ENCODE measurements around the gene CYP11A1.

Gene CYP11A1

GRCh38 chr15:74347757-74348250, 19.6 kb downstream of the CYP11A1 start:
- DNase-seq (ENCODE audit: low spot score) = no peak

GRCh38 chr15:74345051-74345450, 22.4 kb downstream of the CYP11A1 start:
- DNase-seq (ENCODE audit: low spot score) = no peak

- DNase-seq (ENCODE audit: low spot score) = no peak
These were observed 23.7 kb downstream of the CYP11A1 start for GRCh38 chr15:74343797-74344127.

- DNase-seq (ENCODE audit: low spot score) = no peak
These were observed 24.2 kb downstream of the CYP11A1 start for GRCh38 chr15:74343127-74343796.

- no peak for DNase-seq (ENCODE audit: low spot score)
These were observed 27.3 kb downstream of the CYP11A1 start for GRCh38 chr15:74340150-74340549.

- no peak for DNase-seq (ENCODE audit: low spot score)
These were observed 28.1 kb downstream of the CYP11A1 start for GRCh38 chr15:74339371-74339770.

GRCh38 chr15:74338676-74339075, 28.8 kb downstream of the CYP11A1 start:
- no peak for DNase-seq (ENCODE audit: low spot score)

GRCh38 chr15:74337607-74338211, 29.7 kb downstream of the CYP11A1 start:
- no peak for DNase-seq (ENCODE audit: low spot score)

GRCh38 chr15:74337146-74337545, 30.3 kb downstream of the CYP11A1 start:
- no peak for DNase-seq (ENCODE audit: low spot score)

GRCh38 chr15:74336061-74337005, 31.1 kb downstream of the CYP11A1 start:
- no peak for DNase-seq (ENCODE audit: low spot score)

GRCh38 chr15:74335396-74335795, 32.0 kb downstream of the CYP11A1 start:
- DNase-seq (ENCODE audit: low spot score) = no peak

GRCh38 chr15:74334127-74334526, 33.3 kb downstream of the CYP11A1 start:
- no peak for DNase-seq (ENCODE audit: low spot score)

GRCh38 chr15:74333662-74334061, 33.8 kb downstream of the CYP11A1 start:
- DNase-seq (ENCODE audit: low spot score) = no peak

- DNase-seq (ENCODE audit: low spot score) = no peak
These were observed 34.4 kb downstream of the CYP11A1 start for GRCh38 chr15:74333093-74333492.

GRCh38 chr15:74332611-74333010, 34.8 kb downstream of the CYP11A1 start:
- no peak for DNase-seq (ENCODE audit: low spot score)

GRCh38 chr15:74332011-74332410, 35.4 kb downstream of the CYP11A1 start:
- no peak for DNase-seq (ENCODE audit: low spot score)

- no peak for DNase-seq (ENCODE audit: low spot score)
These were observed 36.5 kb downstream of the CYP11A1 start for GRCh38 chr15:74330861-74331408.

GRCh38 chr15:74328331-74329056, 39.0 kb downstream of the CYP11A1 start:
- no peak for DNase-seq (ENCODE audit: low spot score)

GRCh38 chr15:74327756-74328155, 39.7 kb downstream of the CYP11A1 start:
- DNase-seq (ENCODE audit: low spot score) = no peak

- no peak for DNase-seq (ENCODE audit: low spot score)
These were observed 40.7 kb downstream of the CYP11A1 start for GRCh38 chr15:74326746-74327145.

- DNase-seq (ENCODE audit: low spot score) = no peak
These were observed 42.7 kb downstream of the CYP11A1 start for GRCh38 chr15:74324714-74325113.

Data from SW480 (cell line).